WTC11 (cell line): ENCODE data around the gene PIGP. TPM values are rescaled to one million over a fixed set of nuclear protein-coding genes. Genes with fewer than 3 reads are reported as not detected.

Source experiments
- ATAC-seq: fragments of 200-7000 bp; cut with Tn5 transposase; 2 replicates; pipeline ENCODE4 v1.10.0; 2021; ENCODE audit warnings: mild to moderate bottlenecking, moderate library complexity
- CTCF ChIA-PET: fragments of 300-600 bp; sonication (Branson Sonifier 250); formaldehyde crosslinking; loops from one replicate; lab custom pipeline; 2021; ENCODE audit warnings: antibody characterized with exemption; lab: Charles Lee
- POLR2A ChIA-PET: fragments of 350-600 bp; sonication (Branson Sonifier 250); formaldehyde crosslinking; loops from one replicate; lab custom pipeline; 2021; ENCODE audit warnings: antibody characterized with exemption; lab: Charles Lee
- DNase-seq: peaks from one replicate; pipeline ENCODE4 v3.0.0; 2021; ENCODE audit warnings: low spot score
- H3K27ac Mint-ChIP-seq: 2 replicates; pipeline ENCODE4 v1.8.0; 2021; ENCODE audit warnings: mixed read lengths
- H3K27me3 Mint-ChIP-seq: 2 replicates; pipeline ENCODE4 v1.8.0; 2021; ENCODE audit warnings: low read depth, mild to moderate bottlenecking, moderate library complexity, mixed read lengths
- H3K36me3 Mint-ChIP-seq: 2 replicates; pipeline ENCODE4 v1.8.0; 2021; ENCODE audit warnings: mixed read lengths
- H3K4me1 Mint-ChIP-seq: 2 replicates; pipeline ENCODE4 v1.8.0; 2022; ENCODE audit warnings: mixed read lengths
- H3K4me3 Mint-ChIP-seq: 2 replicates; pipeline ENCODE4 v1.8.0; 2021; ENCODE audit warnings: mild to moderate bottlenecking, moderate library complexity, mixed read lengths
- H3K9me3 Mint-ChIP-seq: 2 replicates; pipeline ENCODE4 v1.8.0; 2021; ENCODE audit warnings: mixed read lengths
- CBFB ChIP-seq: sonication (generic); formaldehyde crosslinking; IDR thresholded peaks from 2 replicates; pipeline ENCODE4 v1.8.1; 2022; ENCODE audit warnings: mild to moderate bottlenecking, low read depth, missing genetic modification reagents
- CREM ChIP-seq: sonication (generic); formaldehyde crosslinking; IDR thresholded peaks from 2 replicates; pipeline ENCODE4 v1.8.1; 2022; ENCODE audit warnings: mild to moderate bottlenecking, missing genetic modification reagents, moderate library complexity
- CTCF ChIP-seq: fragments of 200-600 bp; IDR thresholded peaks from 2 replicates; pipeline ENCODE4 v1.8.0; 2022; ENCODE audit warnings: antibody characterized with exemption
- ELF4 ChIP-seq: sonication (generic); formaldehyde crosslinking; IDR thresholded peaks from 2 replicates; pipeline ENCODE4 v1.8.1; 2022; ENCODE audit warnings: low read depth, mild to moderate bottlenecking, moderate library complexity, missing genetic modification reagents
- ESRRA ChIP-seq: sonication (generic); formaldehyde crosslinking; IDR thresholded peaks from 2 replicates; pipeline ENCODE4 v1.8.1; 2022; ENCODE audit warnings: mild to moderate bottlenecking, missing genetic modification reagents, borderline replicate concordance
- FOXJ3 ChIP-seq: sonication (generic); formaldehyde crosslinking; IDR thresholded peaks from 2 replicates; pipeline ENCODE4 v1.9.0; 2021; ENCODE audit warnings: missing genetic modification reagents, mild to moderate bottlenecking, borderline replicate concordance
- GTF2I ChIP-seq: fragments of 250-450 bp; sonication (Bioruptor Pico); conservative IDR thresholded peaks from 2 replicates; pipeline ENCODE4 v1.4.0; 2021; ENCODE audit warnings: mild to moderate bottlenecking
- MXD4 ChIP-seq: fragments of 250-450 bp; sonication (Bioruptor Pico); IDR thresholded peaks from 2 replicates; pipeline ENCODE4 v1.8.0; 2021; ENCODE audit warnings: mild to moderate bottlenecking, moderate library complexity, borderline replicate concordance
- PRDM15 ChIP-seq: sonication (generic); formaldehyde crosslinking; IDR thresholded peaks from 2 replicates; pipeline ENCODE4 v1.8.0; 2022; ENCODE audit warnings: missing genetic modification reagents
- PREB ChIP-seq: sonication (generic); formaldehyde crosslinking; IDR thresholded peaks from 2 replicates; pipeline ENCODE4 v1.8.1; 2022; ENCODE audit warnings: mild to moderate bottlenecking, missing genetic modification reagents, moderate library complexity, borderline replicate concordance
- SMAD4 ChIP-seq: sonication (generic); formaldehyde crosslinking; IDR thresholded peaks from 2 replicates; pipeline ENCODE4 v1.8.0; 2022; ENCODE audit warnings: mild to moderate bottlenecking, missing genetic modification reagents
- SP1 ChIP-seq: sonication (generic); formaldehyde crosslinking; conservative IDR thresholded peaks from 2 replicates; pipeline ENCODE4 v1.8.1; 2022; ENCODE audit warnings: missing genetic modification reagents
- ZMAT4 ChIP-seq: fragments of 250-450 bp; sonication (Bioruptor Pico); IDR thresholded peaks from 2 replicates; pipeline ENCODE4 v1.9.0; 2021; ENCODE audit warnings: mild to moderate bottlenecking
- total RNA-seq: library from RNA; stranded (reverse); gene quantifications from 3 replicates; pipeline ENCODE4 v1.2.3, GENCODE V29; 2021
- TF ChIP-seq, protein P1 (sequence below): fragments of 250-450 bp; sonication (Bioruptor Pico); IDR thresholded peaks from 2 replicates; pipeline ENCODE4 v1.9.0; 2021; ENCODE audit warnings: mild to moderate bottlenecking, borderline replicate concordance
- TF ChIP-seq, protein P2 (sequence below): sonication (generic); formaldehyde crosslinking; IDR thresholded peaks from 2 replicates; pipeline ENCODE4 v1.8.1; 2022; ENCODE audit warnings: low read depth, mild to moderate bottlenecking, moderate library complexity, missing genetic modification reagents, borderline replicate concordance

The PIGP gene
- total RNA-seq, 1 experiment from 2014 or later: 10.9 TPM

DNA sequence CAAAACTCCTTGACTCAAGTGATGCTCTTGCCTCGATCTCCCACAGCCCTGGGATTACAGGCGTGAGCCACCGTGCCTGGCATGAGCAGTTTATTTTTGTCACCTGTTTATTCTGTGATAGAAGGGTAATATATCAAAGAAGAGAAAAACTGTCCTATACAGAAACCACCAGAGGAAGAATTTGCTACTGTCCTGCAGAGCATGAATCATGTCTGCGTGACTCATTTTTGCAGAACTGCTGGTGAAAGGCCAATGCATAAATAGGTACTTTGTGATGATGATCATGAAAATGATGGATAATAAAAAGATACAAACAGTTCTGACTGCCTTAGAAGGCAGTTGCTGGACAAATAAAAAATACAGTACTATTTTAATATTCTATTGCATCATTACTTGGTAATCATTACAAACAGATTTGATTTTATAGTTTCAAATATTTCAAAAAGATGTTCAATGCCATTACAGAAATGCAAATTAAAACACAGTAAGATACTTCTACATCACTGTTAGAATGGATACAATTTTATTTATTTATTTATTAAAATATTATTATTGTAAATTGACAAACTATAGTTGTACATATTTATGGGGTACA lies 39.9 kb downstream of the PIGP start (continued):
- TF ChIP-seq, protein P1, sequence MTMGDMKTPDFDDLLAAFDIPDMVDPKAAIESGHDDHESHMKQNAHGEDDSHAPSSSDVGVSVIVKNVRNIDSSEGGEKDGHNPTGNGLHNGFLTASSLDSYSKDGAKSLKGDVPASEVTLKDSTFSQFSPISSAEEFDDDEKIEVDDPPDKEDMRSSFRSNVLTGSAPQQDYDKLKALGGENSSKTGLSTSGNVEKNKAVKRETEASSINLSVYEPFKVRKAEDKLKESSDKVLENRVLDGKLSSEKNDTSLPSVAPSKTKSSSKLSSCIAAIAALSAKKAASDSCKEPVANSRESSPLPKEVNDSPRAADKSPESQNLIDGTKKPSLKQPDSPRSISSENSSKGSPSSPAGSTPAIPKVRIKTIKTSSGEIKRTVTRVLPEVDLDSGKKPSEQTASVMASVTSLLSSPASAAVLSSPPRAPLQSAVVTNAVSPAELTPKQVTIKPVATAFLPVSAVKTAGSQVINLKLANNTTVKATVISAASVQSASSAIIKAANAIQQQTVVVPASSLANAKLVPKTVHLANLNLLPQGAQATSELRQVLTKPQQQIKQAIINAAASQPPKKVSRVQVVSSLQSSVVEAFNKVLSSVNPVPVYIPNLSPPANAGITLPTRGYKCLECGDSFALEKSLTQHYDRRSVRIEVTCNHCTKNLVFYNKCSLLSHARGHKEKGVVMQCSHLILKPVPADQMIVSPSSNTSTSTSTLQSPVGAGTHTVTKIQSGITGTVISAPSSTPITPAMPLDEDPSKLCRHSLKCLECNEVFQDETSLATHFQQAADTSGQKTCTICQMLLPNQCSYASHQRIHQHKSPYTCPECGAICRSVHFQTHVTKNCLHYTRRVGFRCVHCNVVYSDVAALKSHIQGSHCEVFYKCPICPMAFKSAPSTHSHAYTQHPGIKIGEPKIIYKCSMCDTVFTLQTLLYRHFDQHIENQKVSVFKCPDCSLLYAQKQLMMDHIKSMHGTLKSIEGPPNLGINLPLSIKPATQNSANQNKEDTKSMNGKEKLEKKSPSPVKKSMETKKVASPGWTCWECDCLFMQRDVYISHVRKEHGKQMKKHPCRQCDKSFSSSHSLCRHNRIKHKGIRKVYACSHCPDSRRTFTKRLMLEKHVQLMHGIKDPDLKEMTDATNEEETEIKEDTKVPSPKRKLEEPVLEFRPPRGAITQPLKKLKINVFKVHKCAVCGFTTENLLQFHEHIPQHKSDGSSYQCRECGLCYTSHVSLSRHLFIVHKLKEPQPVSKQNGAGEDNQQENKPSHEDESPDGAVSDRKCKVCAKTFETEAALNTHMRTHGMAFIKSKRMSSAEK (CRISPR knock-in tag): no peak
- TF ChIP-seq CREM: no peak

- no peaks in the 10 kb centered on the region for H3K36me3 Mint-ChIP-seq
- TF ChIP-seq CBFB: no peak
- TF ChIP-seq, protein P2, sequence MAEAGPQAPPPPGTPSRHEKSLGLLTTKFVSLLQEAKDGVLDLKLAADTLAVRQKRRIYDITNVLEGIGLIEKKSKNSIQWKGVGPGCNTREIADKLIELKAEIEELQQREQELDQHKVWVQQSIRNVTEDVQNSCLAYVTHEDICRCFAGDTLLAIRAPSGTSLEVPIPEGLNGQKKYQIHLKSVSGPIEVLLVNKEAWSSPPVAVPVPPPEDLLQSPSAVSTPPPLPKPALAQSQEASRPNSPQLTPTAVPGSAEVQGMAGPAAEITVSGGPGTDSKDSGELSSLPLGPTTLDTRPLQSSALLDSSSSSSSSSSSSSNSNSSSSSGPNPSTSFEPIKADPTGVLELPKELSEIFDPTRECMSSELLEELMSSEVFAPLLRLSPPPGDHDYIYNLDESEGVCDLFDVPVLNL: no peak
- no peak for TF ChIP-seq ESRRA (CRISPR knock-in tag)
- TF ChIP-seq PREB (CRISPR knock-in tag): no peak
- TF ChIP-seq PRDM15 (CRISPR knock-in tag): no peak
- TF ChIP-seq ZMAT4 (CRISPR knock-in tag): no peak
- TF ChIP-seq GTF2I (CRISPR knock-in tag): no peak
- TF ChIP-seq FOXJ3: no peak
- TF ChIP-seq ELF4: no peak
- TF ChIP-seq CTCF: no peak
- TF ChIP-seq MXD4 (CRISPR knock-in tag): no peak
- TF ChIP-seq SMAD4 (CRISPR knock-in tag): no peak
- TF ChIP-seq SP1 (CRISPR knock-in tag): no peak
- TF ChIP-seq, protein P1 (CRISPR knock-in tag): no peak
- no peak for TF ChIP-seq CREM
Observed at GRCh38 chr21:37032293-37032692, 40.6 kb downstream of the PIGP start.

More at GRCh38 chr21:37032293-37032692, 40.6 kb downstream of the PIGP start:
- Mint-ChIP-seq H3K4me1 (0 out of 2 replicates have a peak, but pooled peaks cover 4% of the 10 kb centered on the region), H3K27ac (no peak overlapping the region), H3K9me3 (no peaks in the 10 kb centered on the region), H3K4me3 (no peak overlapping the region), H3K27me3 (peaks cover 21% of the 10 kb centered on the region)
- no peak for ATAC-seq
- ChIA-PET POLR2A (no interaction called here), CTCF (no interaction called here)
- DNase-seq: no peak
